ENCODE measurements around the gene NPC2. TPM values are rescaled to one million over a fixed set of nuclear protein-coding genes. Genes with fewer than 3 reads are reported as not detected.

The NPC2 gene
- total RNA-seq, 1 experiment from 2014 or later = 137 TPM

DNA sequence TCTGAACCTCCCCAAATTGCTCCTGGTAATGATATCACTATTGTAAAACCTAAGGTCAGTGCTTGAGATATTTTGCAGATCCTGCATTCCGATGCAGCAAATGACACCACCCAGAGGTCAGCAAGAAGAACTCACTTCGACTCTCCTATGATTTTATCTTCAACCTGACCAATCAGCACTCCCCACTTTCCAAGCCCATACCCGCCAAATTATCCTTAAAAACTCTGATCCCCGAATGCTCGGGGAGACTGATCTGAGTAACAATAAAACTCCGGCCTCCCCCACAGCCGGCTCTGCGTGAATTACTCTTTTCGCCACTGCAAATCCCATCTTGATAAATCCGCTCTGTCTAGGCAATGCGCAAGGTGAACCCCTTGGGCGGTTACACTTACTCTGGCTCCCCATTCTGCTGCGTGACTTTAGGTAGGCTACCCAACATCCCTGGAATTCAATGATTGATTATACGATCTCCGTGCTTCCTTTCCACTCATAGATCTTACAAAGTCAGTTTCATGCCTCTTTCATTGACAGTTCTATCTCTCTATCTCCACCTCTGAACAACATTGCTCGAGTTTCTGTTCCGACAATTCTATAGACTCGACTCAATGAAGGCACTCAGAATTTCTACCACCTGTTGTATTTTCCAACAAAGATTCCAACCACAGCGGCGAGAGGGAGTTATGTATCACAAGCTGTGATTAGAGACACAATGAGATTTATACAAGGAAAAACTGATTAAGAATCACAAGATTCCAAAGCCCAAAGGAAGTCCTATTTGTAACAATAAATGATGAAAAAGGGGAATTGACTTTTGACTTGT is 939 bp downstream of the NPC2 start:
- H3K27me3 Mint-ChIP-seq (ENCODE audit: low read depth) = no peaks in the 10 kb centered on the region
- no peaks in the 10 kb centered on the region for H3K9me3 ChIP-seq (ENCODE audit: control insufficient read depth, low read depth, low read length)
- no peak overlapping the region for H2BK15ac ChIP-seq (ENCODE audit: low read depth, low read length)
- no peak overlapping the region for H3K4me3 Mint-ChIP-seq
- no peak overlapping the region for H3K56ac ChIP-seq (ENCODE audit: insufficient read length, low read depth, low read length)
- TF ChIP-seq, protein P1, sequence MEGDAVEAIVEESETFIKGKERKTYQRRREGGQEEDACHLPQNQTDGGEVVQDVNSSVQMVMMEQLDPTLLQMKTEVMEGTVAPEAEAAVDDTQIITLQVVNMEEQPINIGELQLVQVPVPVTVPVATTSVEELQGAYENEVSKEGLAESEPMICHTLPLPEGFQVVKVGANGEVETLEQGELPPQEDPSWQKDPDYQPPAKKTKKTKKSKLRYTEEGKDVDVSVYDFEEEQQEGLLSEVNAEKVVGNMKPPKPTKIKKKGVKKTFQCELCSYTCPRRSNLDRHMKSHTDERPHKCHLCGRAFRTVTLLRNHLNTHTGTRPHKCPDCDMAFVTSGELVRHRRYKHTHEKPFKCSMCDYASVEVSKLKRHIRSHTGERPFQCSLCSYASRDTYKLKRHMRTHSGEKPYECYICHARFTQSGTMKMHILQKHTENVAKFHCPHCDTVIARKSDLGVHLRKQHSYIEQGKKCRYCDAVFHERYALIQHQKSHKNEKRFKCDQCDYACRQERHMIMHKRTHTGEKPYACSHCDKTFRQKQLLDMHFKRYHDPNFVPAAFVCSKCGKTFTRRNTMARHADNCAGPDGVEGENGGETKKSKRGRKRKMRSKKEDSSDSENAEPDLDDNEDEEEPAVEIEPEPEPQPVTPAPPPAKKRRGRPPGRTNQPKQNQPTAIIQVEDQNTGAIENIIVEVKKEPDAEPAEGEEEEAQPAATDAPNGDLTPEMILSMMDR (conservative IDR thresholded peaks at IDR 0.05) = peak; percentile 47; the same call in 2 of the 3 replicates
- H3K27ac ChIP-seq (ENCODE audit: insufficient read length, low read depth, low read length) = no peak overlapping the region
- H2BK12ac ChIP-seq (ENCODE audit: insufficient read length, low read depth, low read length) = no peak overlapping the region
- no peak overlapping the region for H4K91ac ChIP-seq (ENCODE audit: insufficient read length, low read depth, low read length)
- H3K79me2 ChIP-seq (ENCODE audit: insufficient read depth, low read length) = peaks cover 2% of the 10 kb centered on the region; the same call in 1 of the 2 replicates
- H3K4me1 Mint-ChIP-seq = peaks cover 23 to 26% of the 10 kb centered on the region in 2 experiments
- H2AK5ac ChIP-seq (ENCODE audit: insufficient read length, low read length) = no peak overlapping the region
- no CpG with 5 or more reads among the region's 20 CpGs for WGBS (ENCODE audit: extremely low coverage, insufficient read length, low lambda C conversion rate)
- H2AFZ ChIP-seq (ENCODE audit: low read length) = no peak overlapping the region
- H3K27me3 ChIP-seq (ENCODE audit: insufficient read depth, low read length) = no peaks in the 10 kb centered on the region
- no peak overlapping the region for H2BK20ac ChIP-seq (ENCODE audit: low read depth, low read length, poor library complexity, severe bottlenecking)
- no peak overlapping the region for H2BK120ac ChIP-seq (ENCODE audit: low read depth, low read length, poor library complexity, severe bottlenecking)
- no peak overlapping the region for H3K27ac Mint-ChIP-seq
- peak overlapping the region; percentile 92 for H3K9ac ChIP-seq (ENCODE audit: extremely low read depth, insufficient read length, low read length)
- DNase-seq = no peak
- no peak overlapping the region for H4K8ac ChIP-seq (replicated peaks; ENCODE audit: insufficient read length, low read depth, low read length)
- H4K5ac ChIP-seq (ENCODE audit: insufficient read length, low read depth, low read length) = no peak overlapping the region
- H3K36me3 Mint-ChIP-seq (ENCODE audit: insufficient read depth in 1 of 3, low read depth in 3 of 3) = peaks cover 9 to 18% (median 11%) of the 10 kb centered on the region in 3 experiments; a peak in 6 of 7 replicates
- no peaks in the 10 kb centered on the region for H4K20me1 ChIP-seq (ENCODE audit: control insufficient read depth, insufficient read depth, insufficient read length)
- H3K23me2 ChIP-seq (ENCODE audit: insufficient read length, low read depth, low read length, poor library complexity, severe bottlenecking) = peaks cover 17% of the 10 kb centered on the region
- no peak overlapping the region for H2BK5ac ChIP-seq (ENCODE audit: insufficient read length, low read length)
- H3K4me2 ChIP-seq (ENCODE audit: insufficient read depth, insufficient read length, low read length) = peak overlapping the region; percentile 96
- H3K23ac ChIP-seq (ENCODE audit: insufficient read length, low read depth, low read length) = no peak overlapping the region
- no peak overlapping the region for H3K14ac ChIP-seq (ENCODE audit: insufficient read depth, low read length)
- no peak overlapping the region for H3K18ac ChIP-seq (ENCODE audit: insufficient read length, low read depth, low read length)
- no peaks in the 10 kb centered on the region for H3K9me3 Mint-ChIP-seq
- no peak overlapping the region for H3K4ac ChIP-seq (ENCODE audit: low read depth, low read length)
- peaks cover 2% of the 10 kb centered on the region; the same call in 1 of the 2 replicates for H3K4me1 ChIP-seq (ENCODE audit: insufficient read depth, low read length)
- H3K79me1 ChIP-seq (ENCODE audit: insufficient read depth, low read depth, low read length, poor library complexity, severe bottlenecking) = no peaks in the 10 kb centered on the region
- no peak overlapping the region for H3T11ph ChIP-seq (ENCODE audit: low read length)
